SK-N-SH treated with all-trans-retinoic acid at 6 μM for 48 hours (cell line): ENCODE results near the gene HEYL.

Source experiments
- ATAC-seq: fragments of 200-7000 bp; cut with Tn5 transposase; 3 replicates; pipeline ENCODE4 v1.9.1; 2020; ENCODE audit warnings: mild to moderate bottlenecking, moderate library complexity
- ARNTL ChIP-seq: fragments of 450-650 bp; formaldehyde crosslinking; IDR thresholded peaks from 2 replicates; pipeline ENCODE4 v1.5.0; 2020; ENCODE audit warnings: low read depth, mild to moderate bottlenecking, moderate library complexity, borderline replicate concordance
- BACH2 ChIP-seq: fragments of 250-450 bp; sonication (Bioruptor Pico); IDR thresholded peaks from 2 replicates; pipeline ENCODE4 v1.9.0; 2021; ENCODE audit warnings: mild to moderate bottlenecking, borderline replicate concordance
- CREB5 ChIP-seq: fragments of 250-450 bp; sonication (Bioruptor Pico); IDR thresholded peaks from 2 replicates; pipeline ENCODE4 v1.5.1; 2020; ENCODE audit warnings: low read depth, mild to moderate bottlenecking, moderate library complexity
- CSDC2 ChIP-seq: fragments of 250-450 bp; sonication (Bioruptor Pico); IDR thresholded peaks from 2 replicates; pipeline ENCODE4 v1.5.0; 2020; ENCODE audit warnings: mild to moderate bottlenecking, moderate library complexity
- GLIS3 ChIP-seq: fragments of 250-450 bp; sonication (Bioruptor Pico); IDR thresholded peaks from 2 replicates; pipeline ENCODE4 v1.5.0; 2020; ENCODE audit warnings: mild to moderate bottlenecking, moderate library complexity
- ISL1 ChIP-seq: fragments of 250-450 bp; sonication (Bioruptor Pico); IDR thresholded peaks from 2 replicates; pipeline ENCODE4 v2.1.2; 2022; ENCODE audit warnings: mild to moderate bottlenecking, moderate library complexity
- PATZ1 ChIP-seq: fragments of 250-450 bp; sonication (Bioruptor Pico); IDR thresholded peaks from 2 replicates; pipeline ENCODE4 v1.8.0; 2020; ENCODE audit warnings: mild to moderate bottlenecking, moderate library complexity, borderline replicate concordance
- POU6F1 ChIP-seq: fragments of 250-450 bp; sonication (Bioruptor Pico); IDR thresholded peaks from 2 replicates; pipeline ENCODE4 v1.8.0; 2021; ENCODE audit warnings: low read depth, mild to moderate bottlenecking, moderate library complexity, borderline replicate concordance
- PPARA ChIP-seq: fragments of 250-450 bp; sonication (Bioruptor Pico); IDR thresholded peaks from 2 replicates; pipeline ENCODE4 v1.5.0; 2020; ENCODE audit warnings: mild to moderate bottlenecking, borderline replicate concordance
- RARB ChIP-seq: fragments of 250-450 bp; sonication (Bioruptor Pico); IDR thresholded peaks from 2 replicates; pipeline ENCODE4 v1.8.0; 2021; ENCODE audit warnings: mild to moderate bottlenecking, moderate library complexity
- SNAI2 ChIP-seq: fragments of 250-450 bp; sonication (Bioruptor Pico); IDR thresholded peaks from 2 replicates; pipeline ENCODE4 v1.5.0; 2020; ENCODE audit warnings: mild to moderate bottlenecking, moderate library complexity
- TCF4 ChIP-seq: fragments of 250-450 bp; sonication (Bioruptor Pico); IDR thresholded peaks from 2 replicates; pipeline ENCODE4 v1.8.0; 2021; ENCODE audit warnings: mild to moderate bottlenecking, moderate library complexity, borderline replicate concordance
- TOX ChIP-seq: fragments of 250-450 bp; sonication (Bioruptor Pico); IDR thresholded peaks from 2 replicates; pipeline ENCODE4 v1.8.0; 2021; ENCODE audit warnings: mild to moderate bottlenecking, moderate library complexity, borderline replicate concordance
- ZC3H10 ChIP-seq: fragments of 250-450 bp; sonication (Bioruptor Pico); IDR thresholded peaks from 2 replicates; pipeline ENCODE4 v1.5.1; 2021; ENCODE audit warnings: mild to moderate bottlenecking, moderate library complexity
- ZFP3 ChIP-seq: fragments of 250-450 bp; sonication (Bioruptor Pico); IDR thresholded peaks from 2 replicates; pipeline ENCODE4 v1.5.0; 2020; ENCODE audit warnings: mild to moderate bottlenecking, moderate library complexity
- ZFP30 ChIP-seq: fragments of 450-650 bp; formaldehyde crosslinking; IDR thresholded peaks from 2 replicates; pipeline ENCODE4 v1.5.0; 2022; ENCODE audit warnings: mild to moderate bottlenecking, moderate library complexity
- ZNF565 ChIP-seq: fragments of 450-650 bp; formaldehyde crosslinking; conservative IDR thresholded peaks from 2 replicates; pipeline ENCODE4 v1.5.0; 2020; ENCODE audit warnings: low read depth, mild to moderate bottlenecking, moderate library complexity
- ZNF70 ChIP-seq: fragments of 450-650 bp; formaldehyde crosslinking; IDR thresholded peaks from 2 replicates; pipeline ENCODE4 v1.5.0; 2020; ENCODE audit warnings: mild to moderate bottlenecking, moderate library complexity
- ZNF8 ChIP-seq: fragments of 450-650 bp; formaldehyde crosslinking; IDR thresholded peaks from 2 replicates; pipeline ENCODE4 v1.5.0; 2020; ENCODE audit warnings: mild to moderate bottlenecking, moderate library complexity
- TF ChIP-seq, protein P1 (sequence below): fragments of 250-450 bp; sonication (Bioruptor Pico); IDR thresholded peaks from 2 replicates; pipeline ENCODE4 v1.5.0; 2020; ENCODE audit warnings: mild to moderate bottlenecking, moderate library complexity
- TF ChIP-seq, protein P2 (sequence below): fragments of 250-450 bp; sonication (Bioruptor Pico); IDR thresholded peaks from 2 replicates; pipeline ENCODE4 v1.5.1; 2021; ENCODE audit warnings: mild to moderate bottlenecking, moderate library complexity

Gene HEYL

DNA sequence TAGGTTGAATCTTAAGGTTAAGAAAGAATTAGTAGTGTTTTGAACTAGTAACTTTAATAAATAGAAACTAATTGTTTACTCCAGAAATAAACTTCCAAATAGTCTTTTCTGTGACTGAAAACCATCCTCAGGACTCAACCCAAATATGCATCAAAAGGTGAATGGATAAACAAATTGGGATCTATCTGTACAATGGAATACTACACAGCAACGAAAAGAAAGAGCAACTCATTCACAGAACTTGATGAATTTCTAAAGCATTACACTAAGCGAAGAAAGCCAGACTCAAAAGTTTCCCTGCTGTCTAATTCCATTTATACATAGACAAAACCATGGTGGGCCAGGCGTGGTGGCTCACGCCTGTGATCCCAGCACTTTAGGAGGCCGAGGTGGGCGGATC lies 25.0 kb downstream of the HEYL start:
- TF ChIP-seq, protein P1, sequence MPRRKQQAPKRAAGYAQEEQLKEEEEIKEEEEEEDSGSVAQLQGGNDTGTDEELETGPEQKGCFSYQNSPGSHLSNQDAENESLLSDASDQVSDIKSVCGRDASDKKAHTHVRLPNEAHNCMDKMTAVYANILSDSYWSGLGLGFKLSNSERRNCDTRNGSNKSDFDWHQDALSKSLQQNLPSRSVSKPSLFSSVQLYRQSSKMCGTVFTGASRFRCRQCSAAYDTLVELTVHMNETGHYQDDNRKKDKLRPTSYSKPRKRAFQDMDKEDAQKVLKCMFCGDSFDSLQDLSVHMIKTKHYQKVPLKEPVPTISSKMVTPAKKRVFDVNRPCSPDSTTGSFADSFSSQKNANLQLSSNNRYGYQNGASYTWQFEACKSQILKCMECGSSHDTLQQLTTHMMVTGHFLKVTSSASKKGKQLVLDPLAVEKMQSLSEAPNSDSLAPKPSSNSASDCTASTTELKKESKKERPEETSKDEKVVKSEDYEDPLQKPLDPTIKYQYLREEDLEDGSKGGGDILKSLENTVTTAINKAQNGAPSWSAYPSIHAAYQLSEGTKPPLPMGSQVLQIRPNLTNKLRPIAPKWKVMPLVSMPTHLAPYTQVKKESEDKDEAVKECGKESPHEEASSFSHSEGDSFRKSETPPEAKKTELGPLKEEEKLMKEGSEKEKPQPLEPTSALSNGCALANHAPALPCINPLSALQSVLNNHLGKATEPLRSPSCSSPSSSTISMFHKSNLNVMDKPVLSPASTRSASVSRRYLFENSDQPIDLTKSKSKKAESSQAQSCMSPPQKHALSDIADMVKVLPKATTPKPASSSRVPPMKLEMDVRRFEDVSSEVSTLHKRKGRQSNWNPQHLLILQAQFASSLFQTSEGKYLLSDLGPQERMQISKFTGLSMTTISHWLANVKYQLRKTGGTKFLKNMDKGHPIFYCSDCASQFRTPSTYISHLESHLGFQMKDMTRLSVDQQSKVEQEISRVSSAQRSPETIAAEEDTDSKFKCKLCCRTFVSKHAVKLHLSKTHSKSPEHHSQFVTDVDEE (CRISPR knock-in tag), result no peak
- TF ChIP-seq ARNTL, result no peak
- ATAC-seq, result no peak

GRCh38 chr1:39613250-39613649 lies 26.2 kb downstream of the HEYL start:
- ATAC-seq, result no peak
- TF ChIP-seq BACH2 (CRISPR knock-in tag) (no peak), CSDC2 (CRISPR knock-in tag) (no peak), ZFP3 (CRISPR knock-in tag) (no peak), RARB (CRISPR knock-in tag) (no peak), ZNF8 (CRISPR knock-in tag) (no peak), CREB5 (CRISPR knock-in tag) (no peak), ZC3H10 (no peak), ZNF565 (CRISPR knock-in tag) (no peak), GLIS3 (CRISPR knock-in tag) (no peak), ZFP30 (CRISPR knock-in tag) (no peak), ISL1 (CRISPR knock-in tag) (no peak), PATZ1 (CRISPR knock-in tag) (no peak), ARNTL (no peak), PPARA (no peak)
- TF ChIP-seq, protein P1 (CRISPR knock-in tag), result no peak
- TF ChIP-seq, protein P2, sequence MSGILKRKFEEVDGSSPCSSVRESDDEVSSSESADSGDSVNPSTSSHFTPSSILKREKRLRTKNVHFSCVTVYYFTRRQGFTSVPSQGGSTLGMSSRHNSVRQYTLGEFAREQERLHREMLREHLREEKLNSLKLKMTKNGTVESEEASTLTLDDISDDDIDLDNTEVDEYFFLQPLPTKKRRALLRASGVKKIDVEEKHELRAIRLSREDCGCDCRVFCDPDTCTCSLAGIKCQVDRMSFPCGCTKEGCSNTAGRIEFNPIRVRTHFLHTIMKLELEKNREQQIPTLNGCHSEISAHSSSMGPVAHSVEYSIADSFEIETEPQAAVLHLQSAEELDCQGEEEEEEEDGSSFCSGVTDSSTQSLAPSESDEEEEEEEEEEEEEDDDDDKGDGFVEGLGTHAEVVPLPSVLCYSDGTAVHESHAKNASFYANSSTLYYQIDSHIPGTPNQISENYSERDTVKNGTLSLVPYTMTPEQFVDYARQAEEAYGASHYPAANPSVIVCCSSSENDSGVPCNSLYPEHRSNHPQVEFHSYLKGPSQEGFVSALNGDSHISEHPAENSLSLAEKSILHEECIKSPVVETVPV (CRISPR knock-in tag), result no peak
- TF ChIP-seq, all 23 proteins: peak for 0

DNA sequence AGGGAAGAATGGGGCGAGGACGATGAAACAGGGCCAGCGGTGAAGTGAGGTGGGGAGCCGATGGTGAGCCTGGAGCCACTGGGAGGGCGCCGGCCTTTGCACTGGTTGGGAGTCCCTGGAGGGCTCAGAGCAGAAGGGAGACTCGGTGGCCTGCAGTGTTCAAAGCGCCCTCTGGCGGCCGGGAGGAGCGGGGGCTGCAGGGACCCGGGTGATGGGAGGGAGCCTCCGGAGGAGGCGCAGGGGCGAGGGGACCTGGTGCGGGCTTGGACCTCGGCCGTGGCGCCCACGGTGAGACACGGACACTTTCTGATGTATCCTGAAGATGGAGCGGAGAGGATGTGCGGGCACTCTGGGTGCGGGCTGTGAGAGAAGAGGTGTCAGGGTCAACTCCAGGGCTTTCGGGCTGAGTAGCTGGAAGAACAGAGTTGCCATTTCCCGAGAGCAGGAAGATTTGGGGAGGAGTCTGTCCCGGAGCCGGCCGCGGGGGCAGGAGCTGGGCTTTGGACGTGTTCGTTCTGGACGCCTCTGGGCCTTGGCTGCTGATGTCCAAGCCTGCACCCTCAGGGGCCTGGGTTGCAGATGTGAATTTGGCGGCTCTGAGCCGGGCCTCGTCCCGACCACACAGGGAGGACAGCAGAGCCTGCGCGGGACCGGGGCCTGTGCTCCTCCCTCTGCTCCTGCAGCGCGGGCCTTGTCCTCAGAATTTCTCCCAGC lies 29.7 kb downstream of the HEYL start:
- peak; percentile 62; the same call in 2 of the 3 replicates for ATAC-seq
- TF ChIP-seq TOX (CRISPR knock-in tag) (no peak), CSDC2 (CRISPR knock-in tag) (no peak), ZNF70 (no peak), POU6F1 (CRISPR knock-in tag) (no peak), CREB5 (CRISPR knock-in tag) (no peak), ZFP30 (CRISPR knock-in tag) (no peak), ISL1 (CRISPR knock-in tag) (no peak), ARNTL (no peak), SNAI2 (CRISPR knock-in tag) (no peak), TCF4 (CRISPR knock-in tag) (no peak), ZC3H10 (no peak), ZNF565 (CRISPR knock-in tag) (no peak)
- TF ChIP-seq, protein P2 (CRISPR knock-in tag), result no peak
